Activated B cell treated with CpG ODN at 0.5 μM for 24 hours (primary cell): ENCODE results near the gene USP49. TPM values are rescaled to one million over a fixed set of nuclear protein-coding genes. Genes with fewer than 3 reads are reported as not detected.

Experiments
- ATAC-seq: fragments of 200-7000 bp; cut with Tn5 transposase; one replicate; pipeline ENCODE4 v1.10.0; 2021; ENCODE audit warnings: low read depth, mild to moderate bottlenecking, moderate library complexity
- CTCF ChIA-PET: fragments of 350-600 bp; sonication (Branson Sonifier 250); formaldehyde crosslinking; loops from one replicate; lab custom pipeline; 2021; ENCODE audit warnings: antibody characterized with exemption; lab: Charles Lee
- POLR2A ChIA-PET: fragments of 350-600 bp; sonication (Branson Sonifier 250); formaldehyde crosslinking; loops from one replicate; lab custom pipeline; 2021; ENCODE audit warnings: antibody characterized with exemption; lab: Charles Lee
- DNase-seq: peaks from one replicate; pipeline ENCODE4 v3.0.0; 2022
- H3K27ac Mint-ChIP-seq: one replicate; pipeline ENCODE4 v1.8.0; 2020; ENCODE audit warnings: mixed read lengths
- H3K27me3 Mint-ChIP-seq: one replicate; pipeline ENCODE4 v1.8.0; 2021; ENCODE audit warnings: mixed read lengths
- H3K36me3 Mint-ChIP-seq: one replicate; pipeline ENCODE4 v1.8.0; 2021; ENCODE audit warnings: low read depth, mixed read lengths
- H3K4me1 Mint-ChIP-seq: one replicate; pipeline ENCODE4 v1.8.0; 2021; ENCODE audit warnings: mixed read lengths
- H3K4me3 Mint-ChIP-seq: one replicate; pipeline ENCODE4 v1.8.0; 2020; ENCODE audit warnings: mild to moderate bottlenecking, mixed read lengths
- H3K9me3 Mint-ChIP-seq: one replicate; pipeline ENCODE4 v1.8.0; 2020; ENCODE audit warnings: mixed read lengths
- CTCF ChIP-seq: fragments of 200-600 bp; IDR thresholded peaks from one replicate; pipeline ENCODE4 v1.8.0; 2022; ENCODE audit warnings: antibody characterized with exemption, mild to moderate bottlenecking
- intact Hi-C: fragments of 100-400 bp; cut with micrococcal nuclease; formaldehyde crosslinking; loops from one replicate; pipeline ENCODE4 v1.15.1; 2024
- total RNA-seq: library from RNA; stranded (reverse); gene quantifications from 2 replicates; pipeline ENCODE4 v1.2.3, GENCODE V29; 2022

The USP49 gene
- total RNA-seq, 1 donor from 2014 or later, result 7.7 TPM

DNA sequence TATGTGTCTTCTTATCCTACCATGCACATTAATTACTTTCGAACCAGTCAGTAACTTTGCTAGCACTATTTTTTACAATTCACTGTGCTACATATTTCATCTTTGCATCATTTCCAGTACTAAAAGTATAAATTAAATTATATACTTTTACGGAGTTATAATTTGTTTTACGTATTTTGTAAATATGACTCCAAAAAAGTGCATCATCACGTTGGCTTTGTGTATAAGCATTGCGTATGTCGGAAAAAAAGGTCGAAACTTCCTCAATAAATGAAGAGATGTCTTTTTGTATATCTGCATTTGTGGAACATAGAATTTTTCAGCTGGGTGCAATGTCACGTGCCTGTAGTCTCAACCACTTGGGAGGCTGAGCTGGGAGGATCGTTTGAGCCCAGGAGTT, 52.0 kb downstream of the USP49 start:
- POLR2A ChIA-PET, result no interaction called here

GRCh38 chr6:41840326-41840725, 54.8 kb downstream of the USP49 start:
- Mint-ChIP-seq H3K4me3 (no peak overlapping the region), H3K9me3 (no peaks in the 10 kb centered on the region), H3K27ac (no peak overlapping the region), H3K4me1 (no peaks in the 10 kb centered on the region), H3K36me3 (no peaks in the 10 kb centered on the region), H3K27me3 (no peaks in the 10 kb centered on the region)
- ChIA-PET POLR2A (no interaction called here), CTCF (no interaction called here)
- intact Hi-C loops, result no loop called here
- no peak for ATAC-seq
- no peak for DNase-seq
- no peak for TF ChIP-seq CTCF

More for the DNA sequence above, 52.0 kb downstream of the USP49 start:
- no peaks in the 10 kb centered on the region for H3K27me3 Mint-ChIP-seq
- DNase-seq (no peak), ATAC-seq (no peak)
- CTCF ChIA-PET, result interaction anchor here (10.3 kb wide), 1 partner anchor 201 kb away, joined by 131 read pairs; no protein-coding TSS in a partner anchor
- no peak for TF ChIP-seq CTCF
- no peak overlapping the region for H3K4me3 Mint-ChIP-seq
- H3K9me3 Mint-ChIP-seq, result no peaks in the 10 kb centered on the region
- intact Hi-C loops, result no loop called here
- no peak overlapping the region for H3K27ac Mint-ChIP-seq
- no peaks in the 10 kb centered on the region for H3K4me1 Mint-ChIP-seq
- H3K36me3 Mint-ChIP-seq, result no peaks in the 10 kb centered on the region

DNA sequence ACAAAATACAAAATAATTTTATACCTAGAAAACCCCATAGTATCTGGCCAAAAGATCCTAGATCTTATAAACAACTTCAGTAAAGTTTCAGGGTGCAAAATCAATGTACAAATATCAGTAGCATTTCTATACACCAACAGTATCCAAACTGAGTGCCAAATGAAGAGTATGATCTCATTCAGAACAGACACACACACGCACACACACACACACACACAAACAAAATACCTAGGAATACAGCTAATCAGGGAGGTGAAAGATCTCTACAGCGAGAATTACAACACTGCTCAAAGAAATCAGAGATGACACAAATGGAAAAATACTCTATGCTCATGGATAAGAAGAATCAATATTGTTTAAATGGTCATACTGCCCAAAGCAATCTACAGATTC, 58.5 kb downstream of the USP49 start:
- Mint-ChIP-seq H3K27me3 (no peaks in the 10 kb centered on the region), H3K9me3 (no peaks in the 10 kb centered on the region), H3K4me3 (no peak overlapping the region), H3K27ac (no peak overlapping the region), H3K36me3 (no peaks in the 10 kb centered on the region), H3K4me1 (no peaks in the 10 kb centered on the region)
- POLR2A ChIA-PET, result no interaction called here
- ATAC-seq, result no peak
- CTCF ChIA-PET, result no interaction called here
- TF ChIP-seq CTCF, result no peak
- DNase-seq, result no peak
- intact Hi-C loops, result no loop called here

GRCh38 chr6:41836022-41836659, 59.0 kb downstream of the USP49 start:
- no peaks in the 10 kb centered on the region for H3K9me3 Mint-ChIP-seq
- TF ChIP-seq CTCF, result no peak
- DNase-seq, result no peak
- no peak for ATAC-seq
- H3K27me3 Mint-ChIP-seq, result no peaks in the 10 kb centered on the region
- H3K27ac Mint-ChIP-seq, result no peak overlapping the region
- no peaks in the 10 kb centered on the region for H3K36me3 Mint-ChIP-seq
- ChIA-PET POLR2A (no interaction called here), CTCF (no interaction called here)
- H3K4me3 Mint-ChIP-seq, result no peak overlapping the region
- no peaks in the 10 kb centered on the region for H3K4me1 Mint-ChIP-seq
- intact Hi-C loops, result no loop called here

GRCh38 chr6:41832263-41832662, 62.9 kb downstream of the USP49 start:
- Mint-ChIP-seq H3K27me3 (no peaks in the 10 kb centered on the region), H3K36me3 (no peaks in the 10 kb centered on the region), H3K27ac (no peak overlapping the region), H3K4me3 (no peak overlapping the region), H3K9me3 (no peaks in the 10 kb centered on the region), H3K4me1 (no peaks in the 10 kb centered on the region)
- POLR2A ChIA-PET, result no interaction called here
- CTCF ChIA-PET, result interaction anchor here (1.5 kb wide), 1 partner anchor 15 kb away, joined by 5 read pairs; no protein-coding TSS in a partner anchor
- no peak for TF ChIP-seq CTCF
- no peak for ATAC-seq
- intact Hi-C loops, result no loop called here
- DNase-seq, result no peak
